GM19043 (cell line): Measurements from ENCODE around the gene ARHGAP6.
A peak's percentile ranks its signal among the peaks of the same experiment; 100 is the strongest.

Experiments used
- ATAC-seq: cut with Tn5 transposase; IDR thresholded peaks from one replicate; pipeline ENCODE4 v1.9.1; 2021; ENCODE audit warnings: low read depth; ENCODE audit not compliant: unreplicated experiment

Gene ARHGAP6

DNA sequence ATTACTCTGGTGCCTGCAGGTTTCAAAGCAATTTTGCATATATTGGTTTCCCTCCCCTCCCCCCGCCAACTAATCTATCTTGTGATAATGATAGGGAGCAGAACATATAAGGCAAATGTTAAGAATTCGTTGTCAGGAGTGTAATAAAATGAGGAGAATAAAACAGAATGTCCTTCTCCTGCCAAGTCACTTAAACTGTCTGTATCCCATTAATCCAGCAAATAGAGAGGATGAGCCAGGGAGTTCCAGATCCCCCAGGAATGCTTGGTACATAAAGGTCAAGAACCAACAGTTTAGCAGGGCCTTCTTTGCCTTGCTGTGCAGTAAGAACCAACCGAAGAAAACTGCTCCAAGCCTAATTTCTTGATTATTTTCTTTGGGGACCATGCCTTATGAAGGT, 231.1 kb downstream of the ARHGAP6 start:
- ATAC-seq = no peak

DNA sequence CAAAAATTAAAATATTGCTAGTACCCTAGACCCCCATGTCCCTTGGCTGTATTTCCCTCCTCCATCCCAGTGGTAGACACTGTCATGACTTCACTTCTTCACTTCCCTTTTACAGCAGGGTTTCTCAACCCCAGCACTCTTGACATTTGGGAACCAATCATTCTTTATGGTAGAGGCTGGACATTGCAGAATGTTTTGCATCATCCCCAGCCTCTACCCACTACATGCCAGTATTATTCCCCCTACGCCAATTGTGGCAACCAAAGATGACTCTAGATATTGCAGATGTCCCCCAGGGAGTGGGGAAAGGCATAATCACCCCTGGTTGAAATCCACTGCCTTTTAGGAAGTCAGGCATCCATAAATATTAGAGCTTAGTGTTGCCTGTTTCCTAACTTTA, 233.9 kb downstream of the ARHGAP6 start:
- ATAC-seq = no peak

DNA sequence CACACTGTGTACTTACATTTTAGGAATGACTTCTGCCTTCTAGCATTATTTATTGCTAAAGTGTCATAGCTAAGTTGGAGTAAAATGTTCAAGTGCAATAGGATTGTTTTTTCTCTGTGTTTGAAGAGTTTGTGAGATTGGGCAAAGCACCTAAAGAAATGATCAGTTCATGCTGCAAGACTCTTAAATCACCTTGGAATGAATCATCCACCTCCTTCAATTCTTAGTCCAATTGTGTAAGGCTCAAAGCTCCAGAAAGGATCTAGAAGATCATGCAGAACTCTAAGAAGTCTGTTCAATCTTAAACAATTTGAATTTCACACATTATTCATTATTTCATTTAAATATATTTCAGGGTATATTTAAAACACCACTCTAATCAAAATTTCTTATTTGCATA, 235.4 kb downstream of the ARHGAP6 start:
- ATAC-seq = no peak

- no peak for ATAC-seq
These were observed 236.1 kb downstream of the ARHGAP6 start for GRCh38 chrX:11429538-11430085.

- ATAC-seq = no peak
These were observed 238.2 kb downstream of the ARHGAP6 start for GRCh38 chrX:11427453-11428071.

- no peak for ATAC-seq
These were observed 238.8 kb downstream of the ARHGAP6 start for GRCh38 chrX:11426712-11427452.

DNA sequence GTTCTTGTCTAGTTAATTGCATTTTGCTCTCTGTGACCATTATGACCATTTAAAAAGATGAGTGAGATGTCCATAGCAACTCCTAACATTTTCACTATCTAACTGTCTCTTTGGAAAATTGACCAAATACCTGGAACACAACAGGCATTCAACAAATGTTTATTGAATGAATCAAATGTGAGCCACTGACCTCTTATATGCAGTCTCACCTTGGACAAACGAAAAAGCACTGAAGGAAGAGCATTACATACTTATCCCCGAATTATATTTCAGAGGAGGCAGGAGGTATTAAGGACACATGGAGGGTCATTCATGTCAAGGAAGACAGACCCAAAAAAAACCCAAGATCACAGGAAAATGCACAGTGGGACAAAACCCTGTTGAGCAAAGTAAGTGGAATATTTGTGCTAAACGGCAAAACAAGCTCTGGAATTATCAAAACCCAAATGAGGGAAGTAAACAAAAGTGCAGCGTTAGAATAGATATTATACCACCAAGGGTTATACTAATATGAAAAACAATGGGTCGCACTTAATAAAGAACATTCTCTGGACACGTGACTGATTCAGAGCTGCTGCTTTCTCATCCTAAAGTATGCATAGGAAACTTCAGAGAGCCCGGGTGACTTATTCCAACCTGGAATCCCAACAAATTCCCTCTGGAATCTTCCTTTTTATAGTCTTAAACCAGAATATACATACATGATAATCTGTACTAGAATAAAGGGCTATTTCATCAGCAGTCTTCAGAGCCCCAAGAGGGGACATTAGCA, 240.6 kb downstream of the ARHGAP6 start:
- ATAC-seq = no peak

DNA sequence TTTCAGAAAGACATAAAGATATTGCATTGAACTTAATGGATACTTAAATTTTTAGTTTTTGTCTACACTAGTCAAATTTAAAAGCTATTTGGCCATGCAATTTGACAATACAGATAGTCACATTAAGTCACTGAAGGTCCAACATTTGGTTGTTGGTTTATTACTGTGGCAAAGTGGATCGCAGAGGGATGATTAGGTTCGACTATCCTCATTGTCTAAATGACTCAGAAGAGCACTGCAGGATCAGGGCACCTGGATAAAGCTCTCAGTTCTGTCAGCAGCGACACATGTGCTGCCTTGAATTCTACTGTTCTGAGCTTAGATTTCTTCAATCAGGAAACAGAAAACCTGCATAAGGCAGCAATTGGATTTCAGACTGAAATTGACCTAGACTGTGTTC, 241.8 kb downstream of the ARHGAP6 start:
- no peak for ATAC-seq

DNA sequence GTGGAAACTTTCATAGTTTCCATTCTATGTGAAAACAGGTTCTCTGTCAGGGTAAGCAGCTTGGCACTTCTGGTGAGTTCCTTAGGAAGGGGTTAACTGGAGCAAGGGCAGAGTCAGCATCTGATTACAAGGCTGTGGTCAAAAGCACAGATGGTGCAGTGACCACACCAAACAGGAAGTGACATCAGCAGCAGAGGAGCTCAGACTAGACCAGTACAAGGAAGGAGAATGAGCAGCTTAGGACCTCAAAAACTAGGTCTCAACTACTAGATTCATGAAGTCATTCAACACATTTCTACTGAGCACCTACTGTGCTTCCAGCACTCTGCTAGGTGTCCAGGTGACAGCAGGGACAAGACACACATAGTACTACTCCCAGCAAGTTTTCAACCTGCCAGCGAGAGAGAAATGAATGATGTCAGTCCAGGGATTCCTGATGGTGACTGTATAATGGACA, 242.3 kb downstream of the ARHGAP6 start:
- peak; percentile 73 for ATAC-seq

- no peak for ATAC-seq
These were observed 243.2 kb downstream of the ARHGAP6 start for GRCh38 chrX:11422525-11422857.

GRCh38 chrX:11421805-11422524, 243.8 kb downstream of the ARHGAP6 start:
- ATAC-seq = no peak

- no peak for ATAC-seq
These were observed 244.9 kb downstream of the ARHGAP6 start for GRCh38 chrX:11420851-11421250.

DNA sequence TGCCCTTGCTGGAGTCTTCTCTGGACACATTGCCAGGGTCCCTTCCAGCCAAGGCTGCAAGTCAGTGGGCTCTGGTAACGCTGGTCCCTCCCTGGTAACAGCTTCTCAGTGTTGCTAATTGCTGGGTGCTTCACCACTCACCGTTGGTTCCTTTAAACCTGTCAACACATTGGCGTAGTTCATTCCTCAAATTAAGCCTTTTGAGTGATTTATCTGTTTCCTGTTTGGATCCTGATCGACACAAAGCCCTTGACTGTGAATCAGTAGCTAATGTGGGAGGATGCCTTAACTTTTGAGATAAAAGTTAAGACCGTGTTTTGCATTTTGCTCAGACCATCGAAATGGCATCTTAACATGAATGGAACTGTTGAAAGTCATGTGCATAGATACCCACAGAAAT, 246.6 kb downstream of the ARHGAP6 start:
- no peak for ATAC-seq

DNA sequence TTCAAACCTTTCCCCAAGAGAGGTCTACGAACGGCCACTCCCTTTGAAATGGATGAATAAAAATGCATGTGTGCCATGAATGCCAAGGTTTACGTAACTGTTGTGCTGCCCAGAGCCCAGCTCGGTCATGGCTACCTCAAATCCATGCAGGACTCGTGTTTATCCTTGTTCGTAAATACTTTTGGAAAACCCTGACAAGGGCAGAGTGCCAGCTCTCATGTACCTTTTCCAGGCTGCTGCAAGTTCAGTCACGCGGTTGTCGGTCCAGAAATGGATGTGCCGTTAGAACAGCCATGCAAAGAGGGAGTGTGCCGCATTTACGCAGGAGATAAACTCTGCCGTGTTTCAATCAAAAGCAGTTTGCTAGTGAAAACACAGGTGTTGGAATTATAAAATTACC, 249.1 kb downstream of the ARHGAP6 start:
- no peak for ATAC-seq

DNA sequence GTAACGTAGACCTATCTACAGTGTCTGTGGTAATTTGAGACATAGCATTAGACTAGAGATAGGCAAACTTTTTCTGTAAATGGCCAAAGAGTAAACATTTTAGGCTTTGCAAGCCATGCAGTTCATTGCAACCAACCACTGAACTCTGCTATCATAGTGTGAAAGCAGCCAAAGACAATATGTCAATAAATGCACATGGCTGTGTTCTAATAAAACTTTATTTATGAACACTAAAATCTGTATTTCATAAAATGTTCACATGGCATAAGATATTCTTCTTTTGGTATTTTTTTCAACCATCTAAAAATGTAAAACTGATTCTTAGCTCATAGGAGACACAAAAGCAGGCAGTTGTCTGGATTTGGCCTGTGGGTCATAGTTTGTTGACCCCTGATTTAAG, 251.6 kb downstream of the ARHGAP6 start:
- ATAC-seq = no peak

GRCh38 chrX:11412715-11413623, 252.8 kb downstream of the ARHGAP6 start:
- ATAC-seq = no peak

GRCh38 chrX:11409957-11410356, 255.8 kb downstream of the ARHGAP6 start:
- ATAC-seq = no peak

GRCh38 chrX:11408783-11409182, 256.9 kb downstream of the ARHGAP6 start:
- no peak for ATAC-seq

DNA sequence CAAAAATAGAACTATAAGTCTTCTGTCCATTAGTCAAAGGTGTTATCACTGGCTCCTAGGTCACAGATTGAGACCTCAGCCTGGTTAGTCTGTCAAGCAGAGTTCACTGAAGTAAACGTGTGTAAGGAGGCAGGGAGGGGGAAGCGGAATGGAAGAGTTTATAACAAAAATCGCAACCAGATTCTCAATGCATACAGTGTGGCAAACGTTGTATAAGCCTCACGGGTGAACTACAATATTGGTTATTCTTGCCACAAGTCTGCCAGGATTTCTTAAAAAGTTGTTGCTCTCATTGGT, 257.7 kb downstream of the ARHGAP6 start:
- no peak for ATAC-seq
